GM21447 (cell line): Measurements from ENCODE around the gene CAMKMT.
A peak's percentile ranks its signal among the peaks of the same experiment; 100 is the strongest.

Source experiments
- ATAC-seq: cut with Tn5 transposase; IDR thresholded peaks from one replicate; pipeline ENCODE4 v1.9.1; 2021; ENCODE audit not compliant: unreplicated experiment

CAMKMT gene

DNA sequence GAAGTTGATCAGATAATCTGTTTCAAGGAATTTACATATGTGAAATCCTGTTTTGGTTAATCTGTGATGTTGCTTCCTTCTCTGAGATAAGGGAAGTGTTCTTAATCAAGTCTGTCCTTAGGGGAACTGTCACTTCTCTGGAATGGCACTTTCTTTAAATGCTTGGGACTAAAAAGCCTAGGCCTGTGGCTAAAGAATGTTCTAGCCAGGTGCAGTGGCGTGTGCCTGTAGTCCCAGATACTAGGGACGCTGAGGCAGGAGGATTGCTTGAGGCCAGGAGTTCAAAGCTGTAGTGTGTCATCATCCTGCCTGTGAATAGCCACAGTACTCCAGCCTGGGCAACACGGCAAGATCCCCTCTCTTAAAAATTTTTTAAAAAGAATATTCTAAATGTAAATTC, 362.2 kb downstream of the CAMKMT start:
- no peak for ATAC-seq

DNA sequence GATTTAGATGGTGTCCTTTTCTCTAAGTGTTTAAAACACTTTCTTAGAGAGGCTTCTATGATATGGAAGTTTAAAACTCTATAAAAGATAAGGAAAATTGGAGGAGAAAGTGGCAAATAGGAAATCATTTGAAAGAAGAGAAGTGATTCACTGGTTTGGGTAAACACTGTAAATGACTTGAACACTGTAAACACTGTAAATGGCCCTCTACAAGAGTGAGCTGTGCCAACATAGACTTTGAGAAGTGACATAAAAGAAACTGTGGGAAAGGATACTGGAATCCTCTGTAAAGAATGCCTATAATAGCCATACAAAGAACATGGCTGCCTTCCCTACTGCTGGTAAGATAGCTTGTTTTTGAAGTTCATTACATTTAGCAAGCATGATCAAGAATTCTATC, 368.8 kb downstream of the CAMKMT start:
- no peak for ATAC-seq

DNA sequence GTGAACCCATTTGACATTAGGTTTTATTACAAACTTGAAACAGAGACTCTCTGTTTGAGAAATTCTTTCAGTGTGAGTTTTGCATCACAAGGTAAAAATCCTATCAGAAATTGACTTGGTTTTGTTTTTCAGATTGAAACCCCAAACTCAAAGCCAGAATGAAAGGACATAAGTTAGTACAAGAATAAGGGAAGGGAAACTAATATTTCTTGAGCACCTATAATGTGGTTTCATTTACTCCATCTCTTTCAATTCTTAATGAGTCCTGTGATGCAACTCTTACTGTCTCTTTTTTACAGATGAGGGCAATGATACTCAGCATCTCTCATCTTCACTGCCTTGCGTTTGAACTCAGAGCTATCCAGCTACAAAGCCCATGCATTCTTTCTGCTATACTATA, 369.8 kb downstream of the CAMKMT start:
- peak; percentile 94 for ATAC-seq

DNA sequence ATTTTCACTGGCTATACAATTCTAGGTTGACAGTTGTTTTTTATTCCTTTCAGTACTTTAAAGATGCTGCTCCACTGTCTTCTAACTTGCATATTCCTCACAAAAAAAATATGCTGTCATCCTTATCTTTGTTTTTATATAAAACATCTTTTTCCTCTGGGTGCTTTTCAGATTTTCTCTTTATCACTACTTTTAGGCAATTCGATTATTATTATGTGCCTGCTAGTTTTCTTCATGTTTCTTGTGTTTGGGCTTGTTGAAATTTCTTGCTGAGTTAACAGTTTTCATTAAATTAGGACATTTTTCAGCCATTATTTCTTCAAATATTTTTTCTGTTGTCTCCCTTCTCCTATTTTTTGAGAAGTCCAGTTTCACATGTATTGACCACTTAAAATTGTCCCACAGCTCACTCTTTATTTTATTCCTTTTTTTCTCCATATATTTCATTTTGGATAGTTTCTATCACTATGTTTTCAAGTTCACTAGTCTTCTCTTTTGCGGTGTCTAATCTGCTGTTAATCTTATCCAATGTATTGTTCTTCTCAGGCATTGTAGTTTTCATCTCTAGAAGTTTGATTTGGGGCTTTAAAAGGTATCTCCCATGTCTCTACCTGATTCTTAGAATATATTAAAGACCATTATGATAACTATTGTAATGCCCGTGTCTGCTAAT, 374.7 kb downstream of the CAMKMT start:
- no peak for ATAC-seq

DNA sequence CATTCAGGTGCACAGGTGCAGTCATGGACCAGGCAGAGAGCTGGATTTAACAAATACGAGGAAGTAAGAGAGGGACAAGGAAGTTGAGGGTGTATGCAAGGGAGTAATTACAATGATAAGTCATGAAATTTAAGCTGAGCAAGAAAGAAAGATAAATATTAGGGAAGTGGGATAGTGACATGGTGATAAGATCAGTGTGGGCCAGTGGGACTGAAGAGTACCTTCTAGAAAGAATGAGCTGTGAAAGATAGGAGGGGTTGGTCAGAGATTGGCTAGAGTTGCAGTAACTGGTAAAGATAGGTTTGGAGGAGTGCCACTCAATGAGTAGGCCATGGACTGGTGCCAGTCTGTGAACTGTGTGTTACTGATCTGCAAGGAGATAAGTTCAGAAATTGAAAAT, 378.9 kb downstream of the CAMKMT start:
- ATAC-seq = no peak

DNA sequence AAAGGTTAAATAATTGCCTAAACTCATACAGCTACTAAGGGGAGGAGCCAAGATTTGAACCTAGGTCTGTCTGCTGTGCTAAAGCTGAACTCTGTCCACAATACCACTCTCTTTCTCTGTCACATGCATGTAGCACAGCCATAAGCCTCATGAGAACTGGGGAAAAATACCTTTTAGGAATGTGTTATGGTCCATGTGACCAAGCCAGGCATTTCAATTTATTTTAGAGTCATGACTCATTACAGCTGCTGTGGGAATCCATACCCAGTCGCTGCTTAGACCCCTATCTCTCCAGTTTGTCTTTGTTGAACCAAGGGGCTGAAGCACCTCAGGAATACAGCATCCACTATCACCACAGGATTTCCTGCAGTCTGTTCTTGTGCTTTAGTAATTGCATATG, 379.8 kb downstream of the CAMKMT start:
- no peak for ATAC-seq

DNA sequence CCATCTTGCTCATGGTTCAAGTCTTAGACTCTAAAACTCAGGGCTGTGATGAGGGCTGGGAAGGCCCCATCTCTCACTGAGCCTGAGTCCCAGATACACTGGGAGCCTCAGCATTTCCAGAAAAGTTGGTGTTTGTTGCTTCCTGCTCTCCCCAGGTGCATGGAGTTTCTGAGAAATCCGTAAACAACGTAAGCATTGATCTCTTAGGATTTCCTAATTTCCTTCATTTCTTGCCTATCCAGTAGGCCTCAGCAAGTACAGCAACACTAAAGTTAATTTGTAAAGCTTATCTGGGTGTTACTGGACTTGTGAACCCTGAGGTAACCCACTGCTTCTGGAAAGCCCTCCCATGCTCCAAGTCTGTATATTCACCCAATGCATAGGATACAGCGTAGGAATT, 380.3 kb downstream of the CAMKMT start:
- ATAC-seq = no peak

DNA sequence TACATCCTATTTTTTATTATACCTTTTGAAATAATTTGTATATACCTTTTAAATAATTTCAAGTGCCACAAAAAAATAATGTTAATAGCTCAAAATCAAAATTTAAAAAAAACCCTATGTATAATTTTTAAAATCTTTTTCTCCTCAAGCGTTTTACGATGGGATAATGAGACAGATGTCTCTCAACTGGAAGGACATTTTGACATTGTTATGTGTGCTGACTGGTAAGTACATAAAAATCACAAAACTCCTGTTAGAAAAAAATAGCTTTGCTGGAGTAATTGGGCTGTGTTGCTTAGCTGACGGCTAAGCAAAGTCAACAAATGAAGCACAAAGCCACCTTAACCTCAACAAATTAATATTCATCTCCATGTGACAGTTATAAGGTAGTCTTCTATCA, 381.7 kb downstream of the CAMKMT start:
- no peak for ATAC-seq

DNA sequence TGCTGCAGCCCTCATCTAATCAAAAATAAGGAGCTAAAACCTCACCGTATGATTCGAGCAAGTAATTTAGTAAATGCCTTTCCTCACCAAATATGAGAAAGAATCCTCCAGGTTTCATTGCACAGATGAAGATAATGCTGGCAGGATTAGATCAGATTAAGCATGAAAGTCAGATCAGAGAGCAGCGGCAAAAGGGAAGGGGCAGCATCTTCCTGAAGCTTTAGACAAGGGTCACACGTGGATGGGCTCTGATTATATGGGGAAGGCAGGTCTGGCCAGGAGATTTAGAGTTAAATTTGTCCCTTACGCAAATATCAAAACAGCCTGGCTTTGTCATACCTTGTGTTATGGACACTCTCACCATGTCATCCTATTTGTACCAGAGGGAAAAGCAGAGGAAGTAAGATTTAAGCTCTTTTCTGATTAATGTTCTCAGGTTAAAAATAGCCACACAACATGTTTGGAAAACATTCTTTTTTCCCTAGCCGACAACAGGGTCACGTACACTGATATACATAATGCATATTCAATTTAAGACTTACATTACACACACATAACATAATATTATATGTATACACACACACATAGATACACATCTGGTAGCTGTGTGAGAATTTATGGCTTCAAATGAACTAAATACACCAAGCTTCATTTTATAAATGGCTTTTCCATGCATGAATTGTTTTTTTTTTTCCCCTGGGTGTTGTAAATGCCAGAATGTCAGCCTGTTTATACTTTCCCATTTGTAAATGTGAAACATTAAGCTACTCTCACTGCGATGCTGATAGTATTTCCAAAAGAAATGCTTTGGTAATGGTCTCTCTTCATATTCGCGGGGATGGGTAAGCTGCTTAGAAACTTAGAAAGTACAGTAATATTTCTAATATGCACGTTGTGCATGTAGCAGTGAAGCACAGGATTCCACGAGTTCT, 383.5 kb downstream of the CAMKMT start:
- no peak for ATAC-seq

DNA sequence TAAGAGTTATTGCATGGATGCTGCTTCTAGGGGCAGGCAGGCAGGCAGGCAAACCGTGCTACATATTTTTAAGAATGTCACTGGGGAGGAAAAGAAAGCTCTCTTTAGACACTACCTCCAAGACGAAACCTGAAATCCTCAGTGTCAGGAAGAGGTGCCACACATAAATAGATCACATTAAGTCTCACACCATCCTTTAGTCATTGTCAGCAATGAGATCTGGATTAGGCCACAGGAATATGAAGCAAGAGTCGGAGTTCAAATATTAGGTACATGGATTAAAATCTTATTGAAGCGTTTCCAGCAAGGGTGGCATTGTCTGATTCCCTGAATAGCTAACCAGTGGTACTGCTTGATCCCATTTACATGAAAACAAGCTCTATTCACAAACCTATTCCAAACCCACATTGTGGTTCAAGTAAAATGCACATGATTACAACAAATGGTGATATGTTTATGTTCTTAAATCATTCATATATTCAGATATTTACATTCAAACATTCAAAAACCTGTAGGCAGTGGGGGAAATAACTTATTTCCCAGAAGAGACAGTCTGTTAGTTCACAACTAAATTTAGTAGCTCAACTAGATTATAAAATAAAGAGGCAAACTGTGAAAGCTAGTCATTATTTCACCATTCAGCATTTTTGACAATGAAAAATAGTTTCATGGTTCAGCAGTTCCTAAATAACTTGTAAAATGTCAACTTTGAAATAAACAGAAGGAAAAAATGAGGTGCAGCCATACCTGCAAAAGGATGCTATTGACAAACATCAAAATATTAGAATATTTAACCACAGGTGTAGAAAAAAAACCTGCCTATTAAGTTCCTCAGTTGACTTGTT, 384.4 kb downstream of the CAMKMT start:
- ATAC-seq = no peak

DNA sequence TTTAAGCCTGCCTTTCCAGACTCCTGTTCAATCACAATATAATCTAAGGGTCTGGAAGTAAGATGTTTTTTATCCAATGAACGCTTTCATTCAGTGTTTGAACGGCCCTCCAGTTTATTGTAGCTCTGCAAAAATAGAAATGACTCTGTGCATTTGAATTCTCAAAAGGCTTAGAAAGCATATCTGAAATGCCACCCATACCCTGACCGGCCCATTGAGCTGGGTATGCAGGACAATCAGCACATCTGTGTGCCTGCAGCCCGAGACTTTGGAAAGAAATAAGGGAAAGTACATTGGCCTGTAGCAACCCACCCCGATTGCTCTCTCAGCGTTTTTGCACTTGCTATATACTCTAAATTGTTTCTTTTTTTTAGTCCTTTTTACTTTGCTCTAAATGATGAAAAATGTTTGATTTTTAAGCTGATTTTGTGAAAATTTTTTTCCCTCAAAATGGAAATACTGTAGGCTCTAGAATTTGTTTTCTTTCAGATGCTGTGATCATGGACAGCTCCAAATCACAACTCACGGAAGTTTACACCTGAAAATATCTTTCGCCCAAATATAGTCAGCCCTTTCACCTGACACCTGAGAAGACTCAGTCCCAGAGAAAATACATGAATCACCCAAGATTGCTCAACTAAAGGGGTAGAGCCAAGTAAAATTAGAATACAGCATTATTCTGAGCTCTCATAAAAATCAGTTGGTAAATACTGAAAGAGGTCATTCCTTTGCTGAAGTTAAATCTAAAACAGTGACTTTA, 385.3 kb downstream of the CAMKMT start:
- no peak for ATAC-seq

DNA sequence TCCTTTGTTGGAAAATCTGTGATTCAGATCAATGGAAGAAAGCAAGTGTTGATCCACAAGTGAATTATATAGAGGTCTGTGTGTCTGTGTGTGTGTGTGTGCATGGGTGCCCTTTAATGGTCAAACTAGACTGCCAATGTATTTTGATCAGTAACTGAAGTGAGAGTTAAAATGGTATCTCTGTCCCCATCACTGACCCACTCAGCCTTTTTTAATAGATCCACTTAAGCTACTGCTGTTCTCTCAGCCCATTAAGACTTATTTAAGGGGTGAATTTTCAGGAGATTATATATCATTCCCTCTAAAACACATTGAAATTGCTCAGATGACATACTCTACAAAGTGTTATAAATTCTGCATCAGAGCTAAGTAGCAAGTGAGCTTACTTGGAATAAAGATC, 386.0 kb downstream of the CAMKMT start:
- ATAC-seq = no peak

DNA sequence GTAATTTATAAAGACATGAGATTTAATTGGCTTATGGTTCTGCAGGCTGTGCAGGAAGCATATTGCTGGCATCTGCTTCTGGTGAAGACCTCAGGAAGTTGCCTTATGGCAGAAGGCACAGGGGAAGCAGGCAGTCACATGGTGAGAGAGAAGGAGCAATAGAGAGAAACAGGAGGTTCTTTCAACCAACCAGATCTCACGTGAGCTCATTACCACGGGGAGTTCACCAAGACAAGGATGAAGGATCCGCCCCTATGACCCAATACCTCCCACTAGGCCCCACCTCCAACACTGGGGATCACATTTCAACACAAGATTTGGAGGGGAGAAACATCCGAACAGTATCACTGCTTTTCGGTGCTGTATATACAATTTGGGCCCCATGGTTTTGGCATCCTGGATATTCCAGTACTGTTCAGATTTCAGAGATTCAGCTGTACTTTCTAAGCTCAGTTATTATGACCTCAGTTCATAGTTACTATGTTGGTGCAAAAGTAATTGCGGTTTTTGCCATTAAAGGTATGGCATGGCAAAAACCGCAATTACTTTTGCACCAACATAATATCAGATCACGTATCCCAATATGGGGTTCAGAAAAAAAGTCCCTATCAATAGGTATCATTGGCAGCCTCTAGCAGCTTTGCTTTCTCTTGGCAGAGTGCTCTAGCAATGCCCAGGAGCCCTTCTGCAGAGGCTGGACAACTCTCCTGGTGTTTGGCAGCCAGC, 390.2 kb downstream of the CAMKMT start:
- no peak for ATAC-seq

DNA sequence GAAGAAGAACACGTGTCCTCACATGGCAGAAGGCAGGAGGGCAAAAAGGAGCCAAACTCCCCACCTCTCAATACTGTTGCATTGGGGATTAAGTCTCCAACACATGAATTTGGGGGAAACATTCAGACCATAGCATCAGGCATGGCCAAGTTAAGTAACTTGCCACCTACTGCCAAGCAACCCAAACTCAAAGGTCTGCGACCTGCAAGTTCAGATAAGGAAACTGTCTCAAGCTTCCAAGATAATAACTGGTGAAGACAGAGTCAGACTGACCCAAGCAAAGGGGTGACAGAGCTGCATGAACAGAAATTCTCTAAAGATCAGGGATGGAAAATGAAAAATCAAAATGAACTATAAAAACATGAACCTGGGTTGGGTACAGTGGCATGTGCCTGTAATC, 391.0 kb downstream of the CAMKMT start:
- ATAC-seq = no peak

DNA sequence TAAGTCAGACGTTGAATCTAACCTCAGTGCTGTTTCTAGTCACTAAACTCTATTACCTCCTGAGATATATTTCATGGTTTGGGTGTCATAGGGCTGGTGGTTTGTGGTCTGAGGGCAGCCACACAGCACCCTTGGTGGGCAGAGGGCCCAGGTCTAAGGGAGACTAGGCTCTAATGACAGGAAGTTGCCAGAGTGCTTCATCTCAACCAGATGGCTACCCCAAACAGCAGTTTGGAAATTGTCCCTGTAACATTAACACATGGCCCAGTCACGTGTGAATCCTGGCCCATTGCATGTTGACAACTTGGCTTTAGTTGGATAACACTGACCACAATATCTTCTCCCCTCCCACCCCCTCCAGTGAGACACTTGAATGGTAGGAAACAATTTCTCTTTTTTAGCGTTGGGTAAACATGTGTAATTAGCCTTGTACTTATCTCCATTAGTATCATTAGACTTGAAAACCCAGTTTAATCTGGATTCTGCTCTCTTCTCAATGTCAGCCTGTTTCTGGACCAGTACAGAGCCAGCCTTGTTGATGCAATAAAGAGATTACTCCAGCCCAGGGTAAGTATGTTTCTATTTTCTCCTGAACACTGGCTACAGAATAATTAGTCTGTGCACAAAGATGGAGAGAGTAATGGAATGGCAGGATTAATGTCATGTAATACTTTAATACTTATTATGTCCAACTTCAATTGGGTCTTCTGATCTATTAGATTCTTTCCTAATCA, 392.0 kb downstream of the CAMKMT start:
- peak; percentile 80 for ATAC-seq

DNA sequence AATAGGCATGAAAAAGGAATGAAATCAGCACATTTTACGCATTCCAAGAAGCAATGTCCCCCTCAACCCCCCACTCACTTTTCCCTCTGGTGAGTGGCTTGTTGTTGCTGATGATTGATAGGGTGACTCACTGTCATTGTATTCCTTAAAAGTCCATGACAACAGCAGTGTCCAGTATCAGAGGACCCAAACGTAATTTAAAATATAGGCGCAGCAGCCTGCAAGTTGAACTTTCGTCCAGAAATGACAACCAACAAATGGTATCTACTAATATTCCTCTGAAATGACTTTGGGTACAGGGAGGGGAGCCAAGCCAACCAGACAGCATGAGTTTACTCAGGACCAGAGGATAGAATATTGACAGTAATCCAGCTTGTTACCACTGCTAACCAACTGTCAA, 396.8 kb downstream of the CAMKMT start:
- ATAC-seq = no peak

DNA sequence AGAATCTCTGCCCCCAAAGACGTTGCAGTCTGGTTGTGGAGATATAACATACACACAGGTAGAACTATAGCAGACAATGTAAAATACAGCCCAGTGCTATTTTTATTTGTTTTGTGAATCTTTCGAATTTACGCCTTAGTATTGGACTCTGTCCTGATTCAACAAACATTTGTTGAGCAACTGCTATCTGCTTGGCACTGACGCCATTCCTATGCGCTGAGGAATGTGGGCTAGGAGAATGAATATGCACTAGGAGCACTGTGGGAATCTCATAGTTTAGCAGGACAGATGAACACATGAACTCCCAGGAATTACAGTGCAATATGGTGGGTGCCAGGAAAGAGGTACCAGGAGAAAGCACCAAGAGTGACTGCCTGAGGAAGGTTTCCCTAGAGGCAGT, 398.1 kb downstream of the CAMKMT start:
- no peak for ATAC-seq

DNA sequence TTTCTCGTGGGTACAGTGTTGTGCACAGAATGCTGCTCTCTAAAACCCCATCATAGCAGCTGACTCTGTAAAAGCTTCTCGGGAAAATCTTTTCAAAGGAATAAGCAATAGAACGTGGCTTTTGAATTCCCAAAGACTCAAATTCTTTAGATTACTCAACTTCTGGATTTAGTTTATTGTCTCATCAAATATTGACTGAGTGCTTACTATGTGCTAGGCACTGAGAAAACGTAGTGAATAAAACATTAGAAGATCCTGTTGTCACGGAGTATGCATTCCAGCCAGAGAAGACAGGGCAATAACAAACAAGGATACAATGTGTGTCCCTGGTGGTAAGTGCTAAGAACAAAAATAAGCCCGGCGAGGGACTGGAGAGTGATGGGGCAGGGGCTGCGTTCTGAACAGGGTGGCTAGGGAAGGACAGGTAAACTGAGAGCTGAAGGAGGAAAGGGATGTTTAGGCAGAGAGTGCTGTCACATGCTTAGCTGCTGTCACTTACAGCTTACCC, 401.6 kb downstream of the CAMKMT start:
- no peak for ATAC-seq

DNA sequence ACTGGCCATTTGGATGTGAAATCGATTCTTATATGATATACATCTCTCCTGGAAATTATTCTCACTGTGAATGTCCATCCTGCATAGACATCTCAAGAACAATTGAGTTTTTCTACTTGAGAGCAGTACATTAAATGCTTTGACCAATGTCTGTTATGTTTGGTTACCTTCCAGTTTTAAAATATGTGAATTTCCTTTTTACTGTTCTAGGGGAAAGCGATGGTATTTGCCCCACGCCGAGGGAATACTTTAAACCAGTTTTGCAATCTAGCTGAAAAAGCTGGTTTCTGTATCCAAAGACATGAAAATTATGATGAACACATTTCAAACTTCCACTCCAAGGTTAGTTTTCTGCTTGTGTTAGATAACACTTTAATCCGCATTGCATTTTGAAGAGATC, 404.5 kb downstream of the CAMKMT start:
- no peak for ATAC-seq
